GM10248 (cell line): ENCODE measurements around the gene NDUFB10.
A peak's percentile ranks its signal among the peaks of the same experiment; 100 is the strongest.

Experiments
- CTCF ChIA-PET: fragments of 300-600 bp; sonication (Branson Sonifier 250); formaldehyde crosslinking; extraction: SDS; loops from one replicate; lab custom pipeline; 2021; ENCODE audit warnings: antibody characterized with exemption; lab: Yijun Ruan, JAX
- POLR2A ChIA-PET: fragments of 350-650 bp; sonication (Branson Sonifier 250); formaldehyde crosslinking; extraction: SDS; loops from one replicate; lab custom pipeline; 2020; ENCODE audit warnings: antibody characterized with exemption; lab: Yijun Ruan, JAX
- DNase-seq: peaks from one replicate; pipeline ENCODE4 v3.0.0; 2012; ENCODE audit errors: extremely low spot score
- TF ChIP-seq, protein P1 (sequence below): IDR thresholded peaks from 2 replicates; pipeline ENCODE4 v1.5.1; 2012; ENCODE audit warnings: mild to moderate bottlenecking, low read depth; ENCODE audit errors: extremely low read depth, missing control alignments, control extremely low read depth

Gene NDUFB10

DNA sequence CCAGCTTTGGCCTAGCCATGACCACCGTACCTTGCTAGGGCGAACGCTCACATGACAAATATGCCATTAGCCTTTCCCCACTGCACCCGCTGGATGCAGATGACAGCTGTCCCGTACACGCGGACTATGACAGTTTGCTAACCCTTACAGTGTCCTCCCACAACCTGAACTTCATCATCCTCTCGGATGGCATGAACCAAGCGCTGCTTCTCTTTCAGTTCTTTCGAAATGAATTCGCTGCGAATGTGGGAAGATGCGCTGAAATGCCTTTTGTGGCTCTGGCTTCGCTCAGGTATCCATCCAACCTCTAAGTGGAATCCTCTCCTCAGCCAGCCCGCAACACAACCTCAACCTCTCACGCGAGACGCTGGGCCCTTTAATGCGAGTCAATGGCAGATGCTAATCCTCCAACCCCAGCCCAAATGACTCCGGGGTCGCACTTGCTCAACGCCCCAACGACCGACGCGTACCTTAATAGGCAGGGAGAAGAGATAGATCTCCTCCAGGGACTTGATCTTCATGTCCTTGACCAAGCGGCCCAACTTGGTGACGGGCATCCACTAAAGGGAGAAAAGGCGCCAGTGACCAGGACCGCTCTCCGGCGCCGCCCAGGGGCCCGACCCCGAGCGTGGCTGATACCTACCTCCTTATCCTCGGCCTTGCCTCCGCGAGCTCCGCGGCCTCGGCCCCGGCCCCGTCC is 4.6 kb downstream of the NDUFB10 start:
- CTCF ChIA-PET, result interaction anchor here (1.0 to 1.1 kb wide), 3 partner anchors 22 to 177 kb away, joined by 3 to 5 read pairs (median 4); no protein-coding TSS in a partner anchor
- TF ChIP-seq, protein P1, sequence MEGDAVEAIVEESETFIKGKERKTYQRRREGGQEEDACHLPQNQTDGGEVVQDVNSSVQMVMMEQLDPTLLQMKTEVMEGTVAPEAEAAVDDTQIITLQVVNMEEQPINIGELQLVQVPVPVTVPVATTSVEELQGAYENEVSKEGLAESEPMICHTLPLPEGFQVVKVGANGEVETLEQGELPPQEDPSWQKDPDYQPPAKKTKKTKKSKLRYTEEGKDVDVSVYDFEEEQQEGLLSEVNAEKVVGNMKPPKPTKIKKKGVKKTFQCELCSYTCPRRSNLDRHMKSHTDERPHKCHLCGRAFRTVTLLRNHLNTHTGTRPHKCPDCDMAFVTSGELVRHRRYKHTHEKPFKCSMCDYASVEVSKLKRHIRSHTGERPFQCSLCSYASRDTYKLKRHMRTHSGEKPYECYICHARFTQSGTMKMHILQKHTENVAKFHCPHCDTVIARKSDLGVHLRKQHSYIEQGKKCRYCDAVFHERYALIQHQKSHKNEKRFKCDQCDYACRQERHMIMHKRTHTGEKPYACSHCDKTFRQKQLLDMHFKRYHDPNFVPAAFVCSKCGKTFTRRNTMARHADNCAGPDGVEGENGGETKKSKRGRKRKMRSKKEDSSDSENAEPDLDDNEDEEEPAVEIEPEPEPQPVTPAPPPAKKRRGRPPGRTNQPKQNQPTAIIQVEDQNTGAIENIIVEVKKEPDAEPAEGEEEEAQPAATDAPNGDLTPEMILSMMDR, result peak; percentile 46
- no peak for DNase-seq
- POLR2A ChIA-PET, result interaction anchor here (0.6 to 2.5 kb wide), 26 partner anchors 8 to 1397 kb away, joined by 3 to 24 read pairs (median 6); partner anchors contain the start of genes ECI1, GFER, MAPK8IP3 and MLST8

GRCh38 chr16:1964506-1965395 is 5.4 kb downstream of the NDUFB10 start, which contains the start of gene RPS2:
Gene RPS2 (minus strand): TSS chr16:1964826. CDS start chr16:1964625, 201 bp downstream.
- DNase-seq, result peak; percentile 100
- CTCF ChIA-PET, result interaction anchor here (1.0 to 1.6 kb wide), 4 partner anchors 19 to 176 kb away, joined by 3 to 5 read pairs (median 4); partner anchors contain the start of gene GFER
- POLR2A ChIA-PET, result interaction anchor here (0.5 to 2.5 kb wide), 36 partner anchors 9 to 1647 kb away, joined by 3 to 24 read pairs (median 4); partner anchors contain the start of genes ECI1, GFER, MAPK8IP3 and MLST8
- TF ChIP-seq, protein P1, result no peak

- TF ChIP-seq, protein P1, result no peak
- ChIA-PET POLR2A (interaction anchor here (0.5 to 2.5 kb wide), 28 partner anchors 8 to 1514 kb away, joined by 3 to 24 read pairs (median 6); partner anchors contain the start of genes ECI1, GFER, MAPK8IP3 and MSRB1), CTCF (interaction anchor here (0.9 to 1.6 kb wide), 5 partner anchors 17 to 175 kb away, joined by 3 to 5 read pairs (median 3); partner anchors contain the start of gene GFER)
- DNase-seq, result no peak
Observed at GRCh38 chr16:1965396-1966001, 6.2 kb downstream of the NDUFB10 start.

DNA sequence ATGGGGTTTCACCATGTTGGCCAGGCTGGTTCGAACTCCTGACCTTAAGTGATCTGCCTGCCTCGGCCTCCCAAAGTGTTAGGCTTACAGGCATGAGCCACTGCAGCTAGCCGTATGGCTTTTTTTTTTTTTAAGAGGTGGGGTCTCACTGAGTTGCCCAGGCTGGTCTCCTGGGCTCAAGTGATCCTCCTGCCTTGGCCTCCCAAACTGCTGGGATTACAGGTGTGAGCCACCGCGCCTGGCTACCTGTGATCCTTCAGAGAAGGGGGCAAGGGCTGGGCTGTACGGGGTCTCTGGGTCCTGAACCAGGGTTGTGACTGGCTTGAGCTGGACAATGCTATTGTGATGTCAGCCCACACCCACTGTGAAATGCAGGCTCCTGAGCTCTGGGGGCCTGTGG is 7.1 kb downstream of the NDUFB10 start, which contains the start of gene RNF151:
TSS of gene RNF151 (plus strand) at position 397 of the 400 bp plus-strand sequence. CDS start 26 bp downstream, outside the sequence.
- CTCF ChIA-PET, result interaction anchor here (1.6 kb wide), 1 partner anchor 18 kb away, joined by 3 read pairs; the partner anchor contains the start of gene GFER
- DNase-seq, result no peak
- POLR2A ChIA-PET, result interaction anchor here (1.3 to 2.5 kb wide), 3 partner anchors 10 to 189 kb away, joined by 5 to 22 read pairs (median 19); partner anchors contain the start of gene TRAF7
- TF ChIP-seq, protein P1, result no peak

DNA sequence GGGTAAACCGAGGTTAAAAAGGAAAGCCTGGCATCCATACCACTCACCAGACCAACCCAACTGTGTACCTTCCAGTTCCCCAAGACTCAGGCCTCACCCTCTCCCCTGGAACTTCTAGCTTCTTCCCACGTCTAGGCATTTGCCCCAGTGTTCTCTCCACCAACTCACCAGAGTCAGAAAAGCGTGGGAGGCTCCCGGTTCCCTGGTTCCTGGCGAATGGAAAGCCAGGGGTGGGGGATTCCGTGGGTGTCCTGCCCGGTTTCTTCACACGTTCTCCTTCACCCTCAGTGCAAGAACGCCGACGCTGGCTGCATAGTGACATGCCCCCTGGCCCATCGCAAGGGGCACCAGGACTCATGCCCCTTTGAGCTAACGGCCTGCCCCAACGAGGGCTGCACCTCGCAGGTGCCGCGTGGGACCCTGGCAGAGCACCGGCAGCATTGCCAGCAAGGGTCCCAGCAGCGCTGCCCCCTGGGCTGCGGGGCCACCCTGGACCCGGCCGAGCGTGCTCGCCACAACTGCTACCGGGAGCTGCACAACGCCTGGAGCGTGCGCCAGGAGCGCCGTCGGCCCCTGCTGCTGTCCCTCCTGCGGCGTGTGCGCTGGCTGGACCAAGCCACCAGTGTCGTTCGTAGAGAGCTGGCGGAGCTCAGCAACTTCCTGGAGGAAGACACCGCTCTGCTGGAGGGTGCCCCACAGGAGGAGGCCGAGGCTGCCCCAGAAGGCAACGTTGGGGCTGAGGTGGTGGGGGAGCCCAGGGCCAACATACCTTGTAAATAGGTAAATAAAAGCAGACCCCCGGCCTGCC is 9.0 kb downstream of the NDUFB10 start:
- POLR2A ChIA-PET, result no interaction called here
- CTCF ChIA-PET, result interaction anchor here (1.5 kb wide), 1 partner anchor 35 kb away, joined by 7 read pairs; no protein-coding TSS in a partner anchor
- TF ChIP-seq, protein P1, result no peak
- no peak for DNase-seq
